Testis (tissue), 3 donors: ENCODE results near the gene TK2. TPM values are rescaled to one million over a fixed set of nuclear protein-coding genes. Genes with fewer than 3 reads are reported as not detected.

ENCODE experiments used
- DNase-seq: peaks from one replicate; pipeline ENCODE4 v3.0.0-alpha.2; 2019
- H3K27ac ChIP-seq, 2 donors: fragments of 200-600 bp; sonication (generic); one replicate each; pipeline ENCODE4 v1.5.1; 2019
- H3K27me3 ChIP-seq: fragments of 200-600 bp; sonication (generic); one replicate; pipeline ENCODE4 v1.5.1; 2019
- H3K36me3 ChIP-seq: fragments of 200-600 bp; sonication (generic); one replicate; pipeline ENCODE4 v1.5.1; 2017; ENCODE audit warnings: low read depth; ENCODE audit errors: missing control alignments
- H3K4me1 ChIP-seq: fragments of 200-600 bp; sonication (generic); one replicate; pipeline ENCODE4 v1.5.1; 2019
- H3K4me3 ChIP-seq, 2 donors: fragments of 200-600 bp; sonication (generic); one replicate each; pipeline ENCODE4 v1.5.1; 2017 to 2019
- H3K9me3 ChIP-seq: fragments of 200-600 bp; sonication (generic); one replicate; pipeline ENCODE4 v1.5.1; 2017
- POLR2A ChIP-seq: fragments of 450-650 bp; IDR thresholded peaks from one replicate; pipeline ENCODE4 v1.6.1; 2017; ENCODE audit warnings: antibody characterized with exemption, mild to moderate bottlenecking, moderate library complexity
- WGBS, 2 donors: methylation state at CpG; one replicate each; pipeline ENCODE4 v1.1.5; 2018; 5-methylcytosine and 5-hydroxymethylcytosine counted together
- intact Hi-C: fragments of 100-400 bp; cut with DNase I; formaldehyde crosslinking; loops from one replicate; pipeline ENCODE4 v1.15.1; 2023; ENCODE audit warnings: low total_unique reads
- polyA plus RNA-seq: library from polyadenylated mRNA; stranded (reverse); fragments of 350-450 nt; fragmentation: Illumina TruSeq; extraction: RNeasy Lipid Tissue Mini Kit (QIAGEN cat#74804); gene quantifications from one replicate; pipeline ENCODE4 v1.2.3, GENCODE V29; 2014; ENCODE audit warnings: low read depth, low replicate concordance; ENCODE audit not compliant: insufficient read depth
- total RNA-seq, 2 donors: library from RNA; depleted of rRNA; stranded (reverse); fragments of >200 nt; gene quantifications; one replicate each; pipeline ENCODE4 v1.2.3, GENCODE V29; 2016
- TF ChIP-seq, protein P1 (sequence below), 3 experiments: fragments of 450-650 bp in 2 of 3; fragments of 200-600 bp in 1 of 3; sonication (generic) in 1 of 3; IDR thresholded peaks; one replicate each; pipeline ENCODE4 v1.5.1; 2016 to 2019; ENCODE audit warnings: antibody characterized with exemption in 3 of 3, mild to moderate bottlenecking in 2 of 3, moderate library complexity in 1 of 3

The TK2 gene
- total and polyA plus RNA-seq, 3 donors from 2014 or later, result 51.7 to 73.4 (median 66.8) TPM

GRCh38 chr16:66537236-66537635 is 12.7 kb downstream of the TK2 start:
- DNase-seq, result no peak
- TF ChIP-seq POLR2A, result no peak
- TF ChIP-seq, protein P1, sequence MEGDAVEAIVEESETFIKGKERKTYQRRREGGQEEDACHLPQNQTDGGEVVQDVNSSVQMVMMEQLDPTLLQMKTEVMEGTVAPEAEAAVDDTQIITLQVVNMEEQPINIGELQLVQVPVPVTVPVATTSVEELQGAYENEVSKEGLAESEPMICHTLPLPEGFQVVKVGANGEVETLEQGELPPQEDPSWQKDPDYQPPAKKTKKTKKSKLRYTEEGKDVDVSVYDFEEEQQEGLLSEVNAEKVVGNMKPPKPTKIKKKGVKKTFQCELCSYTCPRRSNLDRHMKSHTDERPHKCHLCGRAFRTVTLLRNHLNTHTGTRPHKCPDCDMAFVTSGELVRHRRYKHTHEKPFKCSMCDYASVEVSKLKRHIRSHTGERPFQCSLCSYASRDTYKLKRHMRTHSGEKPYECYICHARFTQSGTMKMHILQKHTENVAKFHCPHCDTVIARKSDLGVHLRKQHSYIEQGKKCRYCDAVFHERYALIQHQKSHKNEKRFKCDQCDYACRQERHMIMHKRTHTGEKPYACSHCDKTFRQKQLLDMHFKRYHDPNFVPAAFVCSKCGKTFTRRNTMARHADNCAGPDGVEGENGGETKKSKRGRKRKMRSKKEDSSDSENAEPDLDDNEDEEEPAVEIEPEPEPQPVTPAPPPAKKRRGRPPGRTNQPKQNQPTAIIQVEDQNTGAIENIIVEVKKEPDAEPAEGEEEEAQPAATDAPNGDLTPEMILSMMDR (IDR thresholded peaks at IDR 0.05), result no peak
- no peaks in the 10 kb centered on the region for H3K9me3 ChIP-seq
- H3K36me3 ChIP-seq, result no peaks in the 10 kb centered on the region
- H3K27ac ChIP-seq, result no peak overlapping the region
- intact Hi-C loops, result no loop called here
- no peak overlapping the region for H3K4me3 ChIP-seq
- no peaks in the 10 kb centered on the region for H3K4me1 ChIP-seq
- H3K27me3 ChIP-seq, result no peaks in the 10 kb centered on the region
- 92 to 100% methylated on average over 2 of the region's 2 CpGs for WGBS, 2 donors

- no peaks in the 10 kb centered on the region for H3K4me1 ChIP-seq
- DNase-seq, result no peak
- H3K4me3 ChIP-seq, result no peak overlapping the region
- TF ChIP-seq POLR2A, result no peak
- WGBS, 2 donors, result 91 to 93% methylated on average over 4 of the region's 4 CpGs
- no peaks in the 10 kb centered on the region for H3K36me3 ChIP-seq
- intact Hi-C loops, result no loop called here
- H3K27ac ChIP-seq, result no peak overlapping the region
- H3K27me3 ChIP-seq, result no peaks in the 10 kb centered on the region
- no peaks in the 10 kb centered on the region for H3K9me3 ChIP-seq
Observed at GRCh38 chr16:66536525-66536924, 13.4 kb downstream of the TK2 start.

DNA sequence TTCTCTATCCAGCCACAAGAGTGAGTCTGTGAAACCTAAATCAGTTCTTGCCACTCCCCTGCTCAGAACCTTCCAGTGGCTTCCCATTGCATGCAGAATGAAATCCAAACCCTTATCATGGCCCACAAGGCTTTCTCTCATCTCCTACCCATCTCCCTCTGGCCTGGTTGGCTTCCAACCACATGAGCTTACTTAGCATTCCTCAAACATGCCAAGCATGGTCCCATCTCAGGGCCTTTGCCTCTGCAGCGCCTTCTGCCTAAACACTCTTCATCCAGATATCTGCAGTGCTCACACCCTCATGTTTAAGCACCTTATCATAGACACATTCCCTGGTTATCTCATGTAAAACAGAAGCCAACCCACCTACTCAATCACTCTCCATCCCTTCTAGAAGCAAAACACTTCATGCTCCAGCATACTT is 15.5 kb downstream of the TK2 start:
- Histone ChIP-seq H3K27me3 (no peaks in the 10 kb centered on the region), H3K4me3 (no peak overlapping the region), H3K27ac (no peak overlapping the region), H3K9me3 (no peaks in the 10 kb centered on the region), H3K36me3 (no peaks in the 10 kb centered on the region), H3K4me1 (no peaks in the 10 kb centered on the region)
- WGBS, 2 donors, result 94 to 98% methylated on average over 1 of the region's 1 CpG
- no peak for DNase-seq
- intact Hi-C loops, result no loop called here
- no peak for TF ChIP-seq POLR2A

GRCh38 chr16:66529475-66529874 is 20.4 kb downstream of the TK2 start:
- Histone ChIP-seq H3K27ac (no peak overlapping the region), H3K4me1 (no peaks in the 10 kb centered on the region), H3K4me3 (no peak overlapping the region), H3K36me3 (no peaks in the 10 kb centered on the region), H3K9me3 (no peaks in the 10 kb centered on the region), H3K27me3 (no peaks in the 10 kb centered on the region)
- TF ChIP-seq POLR2A, result no peak
- TF ChIP-seq, protein P1 (IDR thresholded peaks at IDR 0.05), result no peak
- DNase-seq, result no peak
- 82 to 95% methylated on average over 6 of the region's 6 CpGs for WGBS, 2 donors
- intact Hi-C loops, result no loop called here

GRCh38 chr16:66528294-66528693 is 21.6 kb downstream of the TK2 start:
- intact Hi-C loops, result no loop called here
- 97 to 98% methylated on average over 5 of the region's 5 CpGs for WGBS, 2 donors
- no peaks in the 10 kb centered on the region for H3K9me3 ChIP-seq
- DNase-seq, result no peak
- H3K27ac ChIP-seq, result no peak overlapping the region
- no peaks in the 10 kb centered on the region for H3K36me3 ChIP-seq
- H3K27me3 ChIP-seq, result no peaks in the 10 kb centered on the region
- no peak overlapping the region for H3K4me3 ChIP-seq
- H3K4me1 ChIP-seq, result peaks cover 8% of the 10 kb centered on the region
- TF ChIP-seq, protein P1 (IDR thresholded peaks at IDR 0.05), result no peak
- no peak for TF ChIP-seq POLR2A

DNA sequence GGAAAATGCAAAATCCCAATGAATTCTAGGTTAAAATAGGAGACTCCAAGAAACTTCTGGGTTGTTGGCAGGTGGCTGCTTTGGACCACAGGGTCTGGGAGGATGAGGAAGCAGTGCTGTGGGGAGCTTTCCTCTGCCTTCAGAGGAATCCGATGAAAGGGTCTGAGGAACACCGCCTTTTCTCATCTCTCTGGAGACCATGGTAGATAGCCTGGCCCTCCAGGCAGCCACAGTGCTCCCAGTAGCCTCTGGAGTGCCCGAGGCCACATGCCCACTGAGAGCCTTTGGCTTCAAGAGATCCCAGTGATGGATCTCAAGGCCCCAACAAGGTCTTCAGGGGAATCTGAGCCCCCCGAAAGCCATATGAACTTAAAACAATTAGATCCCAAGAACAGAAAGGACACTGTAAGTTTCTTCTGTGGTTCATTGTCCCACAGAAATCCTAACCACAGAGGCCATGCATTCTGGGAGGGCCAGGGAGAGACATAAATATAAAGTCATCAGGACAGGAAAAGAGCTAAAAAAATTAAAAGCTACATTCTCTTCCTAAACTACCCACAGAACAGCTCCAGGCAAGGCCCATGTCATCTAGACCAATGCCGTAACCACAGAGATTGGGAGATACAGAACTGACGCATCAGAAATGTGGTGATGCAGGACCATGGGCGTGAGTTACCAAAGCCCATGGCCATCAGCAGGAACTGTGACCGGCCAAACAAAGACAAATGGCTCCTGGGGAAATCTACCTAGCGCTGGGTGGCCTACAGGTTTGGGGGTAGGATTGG is 24.3 kb downstream of the TK2 start:
- Histone ChIP-seq H3K4me3 (no peak overlapping the region), H3K9me3 (no peaks in the 10 kb centered on the region), H3K36me3 (no peaks in the 10 kb centered on the region), H3K4me1 (peaks cover 28% of the 10 kb centered on the region), H3K27me3 (no peaks in the 10 kb centered on the region), H3K27ac (no peak overlapping the region)
- WGBS, 2 donors, result 87 to 89% methylated on average over 7 to 9 of the region's 9 CpGs
- no peak for DNase-seq
- intact Hi-C loops, result no loop called here
- TF ChIP-seq, protein P1 (IDR thresholded peaks at IDR 0.05), result no peak
- no peak for TF ChIP-seq POLR2A
